Measurements from ENCODE around the gene SPATS2.
"Not testable (repeated sequence)": the region's sequence is repeated elsewhere in the genome, so short reads cannot be mapped to it uniquely, and the experiment has no call there.

SPATS2 gene

DNA sequence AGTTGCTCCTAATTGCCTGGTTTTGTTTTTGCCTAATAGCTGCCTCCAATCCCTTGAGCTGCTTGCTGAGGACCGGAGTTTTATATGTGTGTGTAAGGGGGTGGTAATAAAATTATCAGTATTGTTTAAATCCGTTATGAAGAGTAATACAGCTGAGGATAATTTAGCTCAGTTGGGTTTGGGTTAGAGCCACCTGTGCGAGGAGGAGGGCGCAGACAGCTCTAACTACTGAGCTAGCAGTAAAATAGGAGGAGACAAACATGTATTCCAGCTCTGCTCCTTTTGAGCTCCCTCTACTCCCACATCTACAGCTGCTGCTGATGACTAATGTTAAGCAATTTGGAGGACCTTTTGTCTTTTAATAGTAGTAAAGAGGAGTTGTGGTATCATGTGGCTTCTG lies 61.5 kb downstream of the SPATS2 start:
- Mint-ChIP-seq H3K9me3 (peaks cover 2% of the 10 kb centered on the region), H3K27ac (peak overlapping the region; percentile 91), H3K4me1 (peaks cover 12% of the 10 kb centered on the region), H3K27me3 (no peaks in the 10 kb centered on the region), H3K36me3 (peaks cover 4% of the 10 kb centered on the region), H3K4me3 (peak overlapping the region; percentile 76)
- ATAC-seq (ENCODE audit: low read depth) (peak; percentile 54), DNase-seq (ENCODE audit: low spot score in 2 of 2) (no peak)

DNA sequence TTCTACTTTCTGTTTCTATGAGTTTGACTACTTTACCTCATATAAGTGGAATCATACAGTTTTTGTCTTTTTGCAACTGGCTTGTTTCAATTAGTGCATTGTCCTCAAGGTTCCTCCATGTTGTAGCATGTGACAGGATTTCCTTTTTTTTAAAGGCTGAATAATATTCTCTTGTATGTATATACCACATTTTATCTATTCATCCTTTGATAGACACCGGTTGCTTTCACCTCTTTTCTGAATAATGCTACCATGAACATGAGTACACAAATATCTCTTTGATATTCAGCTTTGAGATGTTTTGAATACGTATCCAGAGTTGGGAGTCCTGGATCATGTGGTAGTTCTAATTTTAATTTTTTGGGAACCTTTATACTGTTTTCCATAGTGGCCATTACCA lies 65.4 kb downstream of the SPATS2 start:
- H3K9me3 Mint-ChIP-seq = peaks cover 2% of the 10 kb centered on the region
- ATAC-seq (ENCODE audit: low read depth) (no peak), DNase-seq (ENCODE audit: low spot score in 2 of 2) (no peak)
- H3K4me1 Mint-ChIP-seq = peaks cover 12% of the 10 kb centered on the region
- H3K27ac Mint-ChIP-seq = peak overlapping the region; percentile 28
- H3K4me3 Mint-ChIP-seq = no peak overlapping the region
- H3K27me3 Mint-ChIP-seq = no peaks in the 10 kb centered on the region
- no peaks in the 10 kb centered on the region for H3K36me3 Mint-ChIP-seq

GRCh38 chr12:49436799-49437198 lies 69.5 kb downstream of the SPATS2 start:
- H3K4me1 Mint-ChIP-seq; H3K9me3 Mint-ChIP-seq; ATAC-seq (ENCODE audit: low read depth); H3K36me3 Mint-ChIP-seq; H3K4me3 Mint-ChIP-seq; H3K27me3 Mint-ChIP-seq; H3K27ac Mint-ChIP-seq; DNase-seq (ENCODE audit: low spot score in 2 of 2): not testable (repeated sequence)

GRCh38 chr12:49439042-49439441 lies 71.8 kb downstream of the SPATS2 start:
- H3K4me1 Mint-ChIP-seq = peaks cover 4% of the 10 kb centered on the region
- no peaks in the 10 kb centered on the region for H3K27me3 Mint-ChIP-seq
- ATAC-seq (ENCODE audit: low read depth) (no peak), DNase-seq (ENCODE audit: low spot score in 2 of 2) (no peak)
- no peak overlapping the region for H3K4me3 Mint-ChIP-seq
- peaks cover 3% of the 10 kb centered on the region for H3K36me3 Mint-ChIP-seq
- no peak overlapping the region for H3K27ac Mint-ChIP-seq
- H3K9me3 Mint-ChIP-seq = no peaks in the 10 kb centered on the region

DNA sequence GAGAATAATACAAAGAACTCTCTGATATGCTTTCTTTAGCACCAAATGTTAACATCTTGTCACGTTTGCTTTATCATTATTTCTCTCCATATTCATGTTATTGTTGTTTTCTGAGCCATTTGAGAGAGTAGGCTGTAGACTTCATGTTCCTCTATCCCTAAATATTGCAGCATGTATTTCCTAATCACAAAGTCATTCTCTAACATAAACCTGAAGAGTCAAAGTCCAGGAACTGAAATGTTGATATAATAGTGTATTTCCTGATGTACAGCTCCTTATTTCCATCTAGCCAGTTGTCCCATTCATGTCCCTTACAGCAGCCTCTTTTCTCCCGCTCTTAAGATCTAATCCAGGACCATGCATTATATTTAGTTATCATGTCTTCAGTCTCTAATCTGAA lies 72.8 kb downstream of the SPATS2 start:
- Mint-ChIP-seq H3K27me3 (no peaks in the 10 kb centered on the region), H3K27ac (no peak overlapping the region), H3K4me3 (no peak overlapping the region), H3K9me3 (no peaks in the 10 kb centered on the region), H3K36me3 (peaks cover 3% of the 10 kb centered on the region), H3K4me1 (peaks cover 6% of the 10 kb centered on the region)
- DNase-seq (ENCODE audit: low spot score in 2 of 2) (no peak), ATAC-seq (ENCODE audit: low read depth) (no peak)

GRCh38 chr12:49442915-49443314 lies 75.7 kb downstream of the SPATS2 start:
- Mint-ChIP-seq H3K4me3 (no peak overlapping the region), H3K9me3 (peaks cover 2% of the 10 kb centered on the region), H3K36me3 (peaks cover 5% of the 10 kb centered on the region), H3K4me1 (peaks cover 6% of the 10 kb centered on the region), H3K27me3 (no peaks in the 10 kb centered on the region), H3K27ac (no peak overlapping the region)
- DNase-seq (ENCODE audit: low spot score in 2 of 2) = no peak
- ATAC-seq (ENCODE audit: low read depth) = no peak

- Mint-ChIP-seq H3K36me3 (peaks cover 11% of the 10 kb centered on the region), H3K4me1 (peaks cover 4% of the 10 kb centered on the region), H3K9me3 (peaks cover 4% of the 10 kb centered on the region), H3K27me3 (no peaks in the 10 kb centered on the region), H3K27ac (no peak overlapping the region), H3K4me3 (no peak overlapping the region)
- DNase-seq (ENCODE audit: low spot score in 2 of 2) (no peak), ATAC-seq (ENCODE audit: low read depth) (no peak)
Measured at GRCh38 chr12:49446571-49446970, 79.3 kb downstream of the SPATS2 start.

DNA sequence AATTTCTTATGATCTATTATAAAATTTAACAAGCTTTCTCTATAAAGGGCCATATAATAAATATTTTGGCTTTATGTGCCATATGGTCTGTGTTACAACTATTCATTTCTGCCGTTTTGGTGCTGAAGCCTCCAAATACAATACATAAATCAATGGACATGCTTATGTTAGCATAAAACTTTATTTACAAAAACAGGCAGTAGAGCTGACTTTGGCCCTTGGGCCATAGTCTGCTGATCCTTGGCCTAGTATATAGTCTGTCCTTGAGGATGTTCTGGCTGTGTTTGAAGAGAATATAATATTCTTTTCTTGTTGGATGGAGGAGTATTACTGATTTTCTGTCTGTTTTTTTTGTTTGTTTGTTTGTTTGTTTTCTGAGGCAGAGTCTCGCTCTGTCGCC lies 81.6 kb downstream of the SPATS2 start:
- no peak overlapping the region for H3K27ac Mint-ChIP-seq
- peaks cover 9% of the 10 kb centered on the region for H3K36me3 Mint-ChIP-seq
- H3K4me1 Mint-ChIP-seq = peaks cover 5% of the 10 kb centered on the region
- ATAC-seq (ENCODE audit: low read depth) (no peak), DNase-seq (ENCODE audit: low spot score in 2 of 2) (no peak)
- H3K4me3 Mint-ChIP-seq = no peak overlapping the region
- peaks cover 4% of the 10 kb centered on the region for H3K9me3 Mint-ChIP-seq
- H3K27me3 Mint-ChIP-seq = no peaks in the 10 kb centered on the region

DNA sequence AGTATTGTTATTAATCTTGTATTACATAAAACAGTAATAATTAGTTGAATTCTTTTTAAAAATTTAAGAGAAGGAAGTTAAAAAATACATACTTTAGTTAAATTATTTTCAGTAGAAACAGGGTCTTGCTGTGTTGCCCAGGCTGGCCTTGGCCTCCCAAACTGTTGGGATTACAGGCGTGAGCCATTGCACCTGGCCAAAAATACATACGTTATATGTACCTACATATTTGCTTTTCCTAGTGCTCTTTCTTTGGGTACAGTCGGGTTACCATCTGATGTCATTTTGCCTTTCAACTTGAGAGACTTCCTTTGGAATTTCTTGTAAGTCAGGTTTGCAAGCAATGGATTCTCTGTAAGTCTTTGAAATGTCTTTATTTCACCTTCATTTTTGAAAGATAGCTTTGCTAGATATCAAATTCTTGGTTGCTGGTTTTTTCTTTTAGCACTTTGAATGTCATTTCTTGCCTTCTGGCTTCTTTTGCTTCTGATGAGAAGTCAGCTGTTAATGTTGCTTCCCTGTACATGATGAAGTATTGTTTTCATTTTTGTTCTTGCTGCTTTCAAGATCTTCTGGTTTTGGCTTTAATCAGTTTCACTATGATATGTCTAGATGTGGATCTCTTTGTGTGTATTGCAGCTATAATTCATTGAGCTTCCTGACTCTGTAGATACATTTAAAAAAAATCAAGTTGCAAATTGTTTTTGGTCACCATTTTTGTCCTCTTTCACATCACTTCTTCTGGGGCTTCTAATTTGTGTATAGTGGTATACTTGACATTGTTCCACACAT lies 84.4 kb downstream of the SPATS2 start:
- Mint-ChIP-seq H3K36me3 (peaks cover 15% of the 10 kb centered on the region), H3K4me1 (peaks cover 3% of the 10 kb centered on the region), H3K27me3 (no peaks in the 10 kb centered on the region), H3K4me3 (no peak overlapping the region), H3K9me3 (peaks cover 4% of the 10 kb centered on the region), H3K27ac (no peak overlapping the region)
- DNase-seq (ENCODE audit: low spot score in 2 of 2) = no peak
- no peak for ATAC-seq (ENCODE audit: low read depth)

GRCh38 chr12:49455501-49455900 lies 88.2 kb downstream of the SPATS2 start:
- Mint-ChIP-seq H3K36me3 (peaks cover 7% of the 10 kb centered on the region), H3K4me3 (no peak overlapping the region), H3K27me3 (no peaks in the 10 kb centered on the region), H3K4me1 (peaks cover 3% of the 10 kb centered on the region), H3K9me3 (no peaks in the 10 kb centered on the region), H3K27ac (no peak overlapping the region)
- ATAC-seq (ENCODE audit: low read depth) = no peak
- DNase-seq (ENCODE audit: low spot score in 2 of 2) = no peak

- DNase-seq (ENCODE audit: low spot score in 2 of 2) = no peak
- no peaks in the 10 kb centered on the region for H3K9me3 Mint-ChIP-seq
- no peak for ATAC-seq (ENCODE audit: low read depth)
- H3K4me3 Mint-ChIP-seq = no peak overlapping the region
- peaks cover 11% of the 10 kb centered on the region for H3K36me3 Mint-ChIP-seq
- H3K4me1 Mint-ChIP-seq = peaks cover 3% of the 10 kb centered on the region
- no peak overlapping the region for H3K27ac Mint-ChIP-seq
- no peaks in the 10 kb centered on the region for H3K27me3 Mint-ChIP-seq
Measured at GRCh38 chr12:49456131-49456679, 88.9 kb downstream of the SPATS2 start.

DNA sequence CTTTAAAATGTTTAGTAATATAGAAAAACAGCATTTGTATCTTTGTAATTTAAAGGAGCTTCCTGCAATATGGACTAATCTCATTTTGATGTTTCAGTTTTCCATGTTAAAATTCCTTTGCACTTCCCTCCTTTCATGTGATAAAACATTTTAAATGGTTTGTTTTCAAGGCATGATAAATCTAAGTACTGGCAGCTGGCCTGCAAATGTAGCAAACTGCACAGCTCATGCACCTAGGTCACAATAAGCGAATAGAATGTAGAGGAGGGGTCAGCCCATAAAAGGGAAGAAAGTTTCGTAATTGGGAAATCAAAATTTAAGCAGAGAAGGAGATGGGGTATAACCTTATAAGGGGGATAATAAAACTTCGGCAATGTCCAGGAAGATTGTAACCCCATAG lies 91.6 kb downstream of the SPATS2 start:
- Mint-ChIP-seq H3K27me3 (no peaks in the 10 kb centered on the region), H3K4me1 (no peaks in the 10 kb centered on the region), H3K27ac (no peak overlapping the region), H3K36me3 (peaks cover 14% of the 10 kb centered on the region), H3K9me3 (no peaks in the 10 kb centered on the region), H3K4me3 (no peak overlapping the region)
- ATAC-seq (ENCODE audit: low read depth) (no peak), DNase-seq (ENCODE audit: low spot score in 2 of 2) (no peak)

GRCh38 chr12:49461221-49461620 lies 94.0 kb downstream of the SPATS2 start:
- ATAC-seq (ENCODE audit: low read depth) (no peak), DNase-seq (ENCODE audit: low spot score in 2 of 2) (no peak)
- Mint-ChIP-seq H3K9me3 (no peaks in the 10 kb centered on the region), H3K27me3 (no peaks in the 10 kb centered on the region), H3K4me3 (no peak overlapping the region), H3K4me1 (no peaks in the 10 kb centered on the region), H3K36me3 (peaks cover 9% of the 10 kb centered on the region), H3K27ac (no peak overlapping the region)

- H3K27ac Mint-ChIP-seq = no peak overlapping the region
- ATAC-seq (ENCODE audit: low read depth) (no peak), DNase-seq (ENCODE audit: low spot score in 2 of 2) (no peak)
- no peaks in the 10 kb centered on the region for H3K27me3 Mint-ChIP-seq
- H3K36me3 Mint-ChIP-seq = peaks cover 9% of the 10 kb centered on the region
- no peaks in the 10 kb centered on the region for H3K4me1 Mint-ChIP-seq
- H3K9me3 Mint-ChIP-seq = no peaks in the 10 kb centered on the region
- H3K4me3 Mint-ChIP-seq = no peak overlapping the region
Measured at GRCh38 chr12:49462083-49462744, 95.0 kb downstream of the SPATS2 start.
